Esophagus squamous epithelium (tissue), 5 donors: Measurements from ENCODE around the gene ARNT2. TPM values are rescaled to one million over a fixed set of nuclear protein-coding genes. Genes with fewer than 3 reads are reported as not detected.

Experiments
- DNase-seq: peaks from one replicate; lab custom pipeline; 2025; lab: John Stamatoyannopoulos, UW
- H3K27ac ChIP-seq, 4 donors: fragments of 200-600 bp; sonication (generic); one replicate each; pipeline ENCODE4 v1.5.1; 2016 to 2019; ENCODE audit warnings: mild to moderate bottlenecking in 1 of 4
- H3K27me3 ChIP-seq, 4 donors: fragments of 200-600 bp; sonication (generic); 1 replicate in 3 of 4; 2 replicates in 1 of 4; pipeline versions ENCODE4 v1.5.1 to v1.6.0; 2017 to 2021; ENCODE audit warnings: antibody characterized with exemption in 1 of 4
- H3K36me3 ChIP-seq, 3 donors: fragments of 200-600 bp; sonication (generic); one replicate each; pipeline ENCODE4 v1.5.1; 2016 to 2019
- H3K4me1 ChIP-seq, 3 donors: fragments of 200-600 bp; sonication (generic); one replicate each; pipeline ENCODE4 v1.5.1; 2017 to 2019
- H3K4me3 ChIP-seq, 4 donors: fragments of 200-600 bp; sonication (generic); 1 replicate in 3 of 4; 2 replicates in 1 of 4; pipeline ENCODE4 v1.5.1; 2016 to 2019; ENCODE audit warnings: mild to moderate bottlenecking in 2 of 4, moderate library complexity in 1 of 4
- H3K9me3 ChIP-seq, 3 donors: fragments of 200-600 bp; sonication (generic); one replicate each; pipeline ENCODE4 v1.5.1; 2016 to 2019
- POLR2A ChIP-seq, 4 donors: fragments of 450-650 bp; IDR thresholded peaks; one replicate each; pipeline ENCODE4 v1.6.1; 2017; ENCODE audit warnings: antibody characterized with exemption in 4 of 4, mild to moderate bottlenecking in 4 of 4, moderate library complexity in 3 of 4
- WGBS, 2 donors: methylation state at CpG; one replicate each; pipeline ENCODE4 v1.1.5; 2018; 5-methylcytosine and 5-hydroxymethylcytosine counted together
- intact Hi-C: fragments of 100-400 bp; cut with DNase I; formaldehyde crosslinking; loops from one replicate; pipeline ENCODE4 v1.15.0; 2022
- total RNA-seq, 4 donors: library from RNA; depleted of rRNA; stranded (reverse); fragments of >200 nt; gene quantifications; one replicate each; pipeline ENCODE4 v1.1.0, GENCODE V29; 2016
- TF ChIP-seq, protein P1 (sequence below), 6 experiments: fragments of 450-650 bp in 4 of 6; fragments of 200-600 bp in 2 of 6; sonication (generic) in 2 of 6; IDR thresholded peaks; one replicate each; pipeline ENCODE4 v1.5.1; 2016 to 2019; ENCODE audit warnings: antibody characterized with exemption in 6 of 6, mild to moderate bottlenecking in 4 of 6, moderate library complexity in 4 of 6
- donor health status: DM: yes; HTN: yes; CAD: no.

The ARNT2 gene
- total RNA-seq, 4 donors from 2014 or later = 0.15 to 5.7 (median 1.7) TPM

- H3K27ac ChIP-seq = no peak overlapping the region
- H3K9me3 ChIP-seq = no peaks in the 10 kb centered on the region
- intact Hi-C loops = no loop called here
- 68 to 73% methylated on average over 3 to 4 of the region's 4 CpGs for WGBS, 2 donors
- H3K4me3 ChIP-seq = no peak overlapping the region
- no peaks in the 10 kb centered on the region for H3K36me3 ChIP-seq
- TF ChIP-seq POLR2A (IDR thresholded peaks at IDR 0.05) = no peak
- TF ChIP-seq, protein P1, sequence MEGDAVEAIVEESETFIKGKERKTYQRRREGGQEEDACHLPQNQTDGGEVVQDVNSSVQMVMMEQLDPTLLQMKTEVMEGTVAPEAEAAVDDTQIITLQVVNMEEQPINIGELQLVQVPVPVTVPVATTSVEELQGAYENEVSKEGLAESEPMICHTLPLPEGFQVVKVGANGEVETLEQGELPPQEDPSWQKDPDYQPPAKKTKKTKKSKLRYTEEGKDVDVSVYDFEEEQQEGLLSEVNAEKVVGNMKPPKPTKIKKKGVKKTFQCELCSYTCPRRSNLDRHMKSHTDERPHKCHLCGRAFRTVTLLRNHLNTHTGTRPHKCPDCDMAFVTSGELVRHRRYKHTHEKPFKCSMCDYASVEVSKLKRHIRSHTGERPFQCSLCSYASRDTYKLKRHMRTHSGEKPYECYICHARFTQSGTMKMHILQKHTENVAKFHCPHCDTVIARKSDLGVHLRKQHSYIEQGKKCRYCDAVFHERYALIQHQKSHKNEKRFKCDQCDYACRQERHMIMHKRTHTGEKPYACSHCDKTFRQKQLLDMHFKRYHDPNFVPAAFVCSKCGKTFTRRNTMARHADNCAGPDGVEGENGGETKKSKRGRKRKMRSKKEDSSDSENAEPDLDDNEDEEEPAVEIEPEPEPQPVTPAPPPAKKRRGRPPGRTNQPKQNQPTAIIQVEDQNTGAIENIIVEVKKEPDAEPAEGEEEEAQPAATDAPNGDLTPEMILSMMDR (IDR thresholded peaks at IDR 0.05) = no peak
- DNase-seq = no peak
- no peaks in the 10 kb centered on the region for H3K4me1 ChIP-seq
- peaks cover 0 to 14% (median 0%) of the 10 kb centered on the region in 4 donors for H3K27me3 ChIP-seq
These were observed 28.0 kb upstream of the ARNT2 start for GRCh38 chr15:80375968-80376891.

DNA sequence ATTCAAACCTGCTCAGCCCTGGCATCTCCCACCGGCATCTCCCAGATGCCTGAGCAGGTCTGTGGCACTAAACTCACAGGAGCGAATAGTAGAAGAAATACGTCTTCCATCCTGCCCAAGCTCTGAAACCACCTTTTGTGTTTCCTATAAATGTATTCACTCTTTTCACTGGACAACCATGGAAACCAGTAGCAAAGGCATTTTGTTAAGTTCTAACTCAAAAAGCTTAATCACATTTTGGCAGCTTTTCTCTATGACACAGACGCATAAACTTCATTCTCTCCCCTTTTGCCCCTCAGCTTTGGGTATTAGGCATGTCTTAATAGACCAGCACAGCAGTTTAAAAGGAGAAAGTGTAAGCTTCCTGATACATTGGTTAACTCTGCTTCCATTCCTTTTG is 24.5 kb upstream of the ARNT2 start:
- peaks cover 0 to 14% (median 0%) of the 10 kb centered on the region in 4 donors for H3K27me3 ChIP-seq
- no peaks in the 10 kb centered on the region for H3K4me1 ChIP-seq
- no peaks in the 10 kb centered on the region for H3K9me3 ChIP-seq
- no peaks in the 10 kb centered on the region for H3K36me3 ChIP-seq
- intact Hi-C loops = no loop called here
- no peak overlapping the region for H3K4me3 ChIP-seq
- WGBS, 2 donors = 68 to 75% methylated on average over 4 of the region's 4 CpGs
- H3K27ac ChIP-seq = no peak overlapping the region
- TF ChIP-seq POLR2A (IDR thresholded peaks at IDR 0.05) = no peak
- TF ChIP-seq, protein P1 (IDR thresholded peaks at IDR 0.05) = no peak
- no peak for DNase-seq

- no peaks in the 10 kb centered on the region for H3K4me1 ChIP-seq
- no peaks in the 10 kb centered on the region for H3K9me3 ChIP-seq
- peaks cover 0 to 14% (median 0%) of the 10 kb centered on the region in 4 donors for H3K27me3 ChIP-seq
- no peak overlapping the region for H3K27ac ChIP-seq
- TF ChIP-seq POLR2A (IDR thresholded peaks at IDR 0.05) = no peak
- TF ChIP-seq, protein P1 (IDR thresholded peaks at IDR 0.05) = no peak
- no peak for DNase-seq
- WGBS, 2 donors = 66 to 94% methylated on average over 2 to 3 of the region's 3 CpGs
- H3K4me3 ChIP-seq = no peak overlapping the region
- intact Hi-C loops = no loop called here
- H3K36me3 ChIP-seq = no peaks in the 10 kb centered on the region
These were observed 24.0 kb upstream of the ARNT2 start for GRCh38 chr15:80380154-80380553.

DNA sequence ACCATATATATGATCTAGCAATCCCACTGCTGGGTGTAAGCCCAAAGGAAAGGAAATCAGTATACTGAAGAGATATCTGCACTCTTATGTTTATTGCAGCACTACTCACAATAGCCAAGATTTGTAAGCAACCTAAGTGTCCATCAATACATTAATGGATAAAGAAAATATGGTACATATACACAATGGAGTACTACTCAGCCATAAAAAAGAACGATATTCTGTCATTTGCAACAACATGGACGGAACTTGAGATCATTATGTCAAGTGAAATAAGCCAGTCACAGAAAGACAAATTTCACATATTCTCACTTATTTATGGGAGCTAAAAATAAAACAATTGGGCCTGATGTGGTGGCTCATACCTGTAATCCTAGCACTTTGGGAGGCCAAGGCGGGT is 21.9 kb upstream of the ARNT2 start:
- TF ChIP-seq, protein P1 (IDR thresholded peaks at IDR 0.05) = no peak
- no peak for TF ChIP-seq POLR2A (IDR thresholded peaks at IDR 0.05)
- DNase-seq = no peak
- Histone ChIP-seq H3K27me3 (peaks cover 0 to 22% (median 0%) of the 10 kb centered on the region in 4 donors), H3K9me3 (no peaks in the 10 kb centered on the region), H3K4me3 (no peak overlapping the region), H3K27ac (no peak overlapping the region), H3K4me1 (no peaks in the 10 kb centered on the region), H3K36me3 (no peaks in the 10 kb centered on the region)
- intact Hi-C loops = no loop called here
- WGBS, 2 donors = 79 to 90% methylated on average over 3 of the region's 3 CpGs

DNA sequence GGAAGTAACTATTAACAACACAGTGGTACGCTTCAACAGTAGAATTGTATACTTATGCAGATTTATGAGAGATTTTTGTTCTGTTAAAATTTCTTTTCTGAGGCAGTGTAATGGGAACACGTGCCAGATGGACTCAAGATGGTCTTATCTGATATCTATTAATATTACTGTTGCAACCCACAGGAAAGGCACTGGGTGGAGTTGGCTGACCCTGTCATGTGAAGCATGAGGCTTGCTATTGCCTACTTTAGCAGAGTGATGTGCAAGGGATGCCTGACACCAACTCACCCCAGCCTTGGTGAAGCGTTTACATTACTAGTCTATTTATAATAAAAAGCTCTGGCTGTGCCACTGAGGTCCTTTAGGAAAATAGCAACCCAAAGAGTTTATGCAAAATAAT is 19.8 kb upstream of the ARNT2 start:
- intact Hi-C loops = no loop called here
- 59 to 61% methylated on average over 3 of the region's 3 CpGs for WGBS, 2 donors

More for the DNA sequence above, 19.8 kb upstream of the ARNT2 start:
- no peaks in the 10 kb centered on the region for H3K4me1 ChIP-seq
- peaks cover 0 to 12% (median 0%) of the 10 kb centered on the region in 4 donors for H3K27me3 ChIP-seq
- no peak for TF ChIP-seq POLR2A (IDR thresholded peaks at IDR 0.05)
- TF ChIP-seq, protein P1 (IDR thresholded peaks at IDR 0.05) = no peak
- no peak overlapping the region for H3K4me3 ChIP-seq
- no peaks in the 10 kb centered on the region for H3K9me3 ChIP-seq
- DNase-seq = no peak
- H3K36me3 ChIP-seq = no peaks in the 10 kb centered on the region
- H3K27ac ChIP-seq = no peak overlapping the region
